Panc1 (cell line): ENCODE results near the gene SLC45A1.

Source experiments
- POLR2AphosphoS5 ChIP-seq: IDR thresholded peaks from 2 replicates; pipeline ENCODE4 v1.6.1; 2012; ENCODE audit warnings: mild to moderate bottlenecking, low read depth, low read length, moderate library complexity
- REST ChIP-seq, 2 experiments: IDR thresholded peaks; 2 replicates each; pipeline ENCODE4 v1.6.1; 2011 to 2012; ENCODE audit warnings: low read depth in 2 of 2, control low read depth in 1 of 2, low read length in 1 of 2, mild to moderate bottlenecking in 1 of 2, moderate library complexity in 1 of 2; ENCODE audit not compliant: insufficient read depth in 1 of 2
- TF ChIP-seq, protein P1 (sequence below): fragments of 450-650 bp; IDR thresholded peaks from 2 replicates; pipeline ENCODE4 v1.5.1; 2017; ENCODE audit warnings: mild to moderate bottlenecking

GRCh38 chr1:8361198-8361849, 43.4 kb downstream of the SLC45A1 start:
- TF ChIP-seq POLR2AphosphoS5 (no peak), REST (IDR thresholded peaks at IDR 0.05; ENCODE audit: insufficient read depth in 1 of 2, low read depth in 2 of 2, low read length in 1 of 2) (no peak)
- TF ChIP-seq, protein P1, sequence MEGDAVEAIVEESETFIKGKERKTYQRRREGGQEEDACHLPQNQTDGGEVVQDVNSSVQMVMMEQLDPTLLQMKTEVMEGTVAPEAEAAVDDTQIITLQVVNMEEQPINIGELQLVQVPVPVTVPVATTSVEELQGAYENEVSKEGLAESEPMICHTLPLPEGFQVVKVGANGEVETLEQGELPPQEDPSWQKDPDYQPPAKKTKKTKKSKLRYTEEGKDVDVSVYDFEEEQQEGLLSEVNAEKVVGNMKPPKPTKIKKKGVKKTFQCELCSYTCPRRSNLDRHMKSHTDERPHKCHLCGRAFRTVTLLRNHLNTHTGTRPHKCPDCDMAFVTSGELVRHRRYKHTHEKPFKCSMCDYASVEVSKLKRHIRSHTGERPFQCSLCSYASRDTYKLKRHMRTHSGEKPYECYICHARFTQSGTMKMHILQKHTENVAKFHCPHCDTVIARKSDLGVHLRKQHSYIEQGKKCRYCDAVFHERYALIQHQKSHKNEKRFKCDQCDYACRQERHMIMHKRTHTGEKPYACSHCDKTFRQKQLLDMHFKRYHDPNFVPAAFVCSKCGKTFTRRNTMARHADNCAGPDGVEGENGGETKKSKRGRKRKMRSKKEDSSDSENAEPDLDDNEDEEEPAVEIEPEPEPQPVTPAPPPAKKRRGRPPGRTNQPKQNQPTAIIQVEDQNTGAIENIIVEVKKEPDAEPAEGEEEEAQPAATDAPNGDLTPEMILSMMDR = no peak
